K562 (cell line): Measurements from ENCODE around the gene SPAG16.

Experiments used
- BHLHE40 ChIP-seq: IDR thresholded peaks from 2 replicates; pipeline ENCODE4 v1.6.1; 2011; ENCODE audit warnings: low read length, improper control_type of control experiment
- FOSL1 ChIP-seq: fragments of 200-800 bp; sonication (Bioruptor generic); conservative IDR thresholded peaks from 2 replicates; pipeline ENCODE4 v1.6.1; 2016; ENCODE audit warnings: missing genetic modification characterization, missing compliant biosample characterization
- FOXA1 ChIP-seq: fragments of 450-650 bp; IDR thresholded peaks from 2 replicates; pipeline ENCODE4 v1.6.1; 2016; ENCODE audit warnings: mild to moderate bottlenecking, borderline replicate concordance
- FOXK1 ChIP-seq: sonication (generic); formaldehyde crosslinking; IDR thresholded peaks from 2 replicates; pipeline ENCODE4 v1.8.0; 2022; ENCODE audit warnings: missing genetic modification reagents, mild to moderate bottlenecking, borderline replicate concordance
- KAT8 ChIP-seq: fragments of 450-650 bp; IDR thresholded peaks from 2 replicates; pipeline ENCODE4 v1.6.1; 2016; ENCODE audit warnings: low read depth, mild to moderate bottlenecking
- MXI1 ChIP-seq: IDR thresholded peaks from 2 replicates; pipeline ENCODE4 v1.6.1; 2011; ENCODE audit warnings: low read depth, mild to moderate bottlenecking, improper control_type of control experiment, low read length
- POLR2AphosphoS5 ChIP-seq: IDR thresholded peaks from 2 replicates; pipeline ENCODE4 v1.6.1; 2011; ENCODE audit warnings: mild to moderate bottlenecking, low read depth, low read length, moderate library complexity; ENCODE audit not compliant: control insufficient read depth, insufficient read depth
- SRSF9 ChIP-seq: fragments of 200-400 bp; formaldehyde crosslinking; IDR thresholded peaks from 2 replicates; pipeline ENCODE4 v1.6.1; 2017; ENCODE audit warnings: low read depth, low read length, borderline replicate concordance
- TAF1 ChIP-seq: IDR thresholded peaks from 2 replicates; pipeline ENCODE4 v1.6.1; 2011; ENCODE audit warnings: mild to moderate bottlenecking, low read length, moderate library complexity; ENCODE audit not compliant: insufficient read depth, control insufficient read depth, severe bottlenecking; ENCODE audit errors: extremely low read depth
- YY1 ChIP-seq, 3 experiments: IDR thresholded peaks; 2 replicates each; pipeline ENCODE4 v1.6.1; 2011; ENCODE audit warnings: low read length in 2 of 3, mild to moderate bottlenecking in 2 of 3, moderate library complexity in 2 of 3, borderline replicate concordance in 1 of 3, control low read depth in 1 of 3, low read depth in 1 of 3; ENCODE audit not compliant: insufficient read depth in 3 of 3, insufficient replicate concordance in 2 of 3, control insufficient read depth in 1 of 3, insufficient read length in 1 of 3; ENCODE audit errors: extremely low read depth in 1 of 3
- ZNF445 ChIP-seq: fragments of 250-450 bp; sonication (Bioruptor Pico); IDR thresholded peaks from 2 replicates; pipeline ENCODE4 v1.4.0; 2020; ENCODE audit warnings: low read depth, mild to moderate bottlenecking, moderate library complexity
- TF ChIP-seq, protein P1 (sequence below), 3 experiments: IDR thresholded peaks in 2 of 3; conservative IDR thresholded peaks in 1 of 3; 2 replicates each; pipeline ENCODE4 v1.5.1; 2011 to 2012; ENCODE audit warnings: low read length in 3 of 3, mild to moderate bottlenecking in 3 of 3, control low read depth in 2 of 3, improper control_type of control experiment in 1 of 3, inconsistent platforms in 1 of 3, low read depth in 1 of 3, mixed read lengths in 1 of 3, moderate library complexity in 1 of 3; ENCODE audit not compliant: insufficient read depth in 2 of 3
- TF ChIP-seq, protein P2 (sequence below): IDR thresholded peaks from 2 replicates; pipeline ENCODE4 v1.6.1; 2016; ENCODE audit warnings: missing genetic modification characterization, missing compliant biosample characterization
- TF ChIP-seq, protein P3 (sequence below): fragments of 250-450 bp; sonication (Bioruptor Pico); IDR thresholded peaks from 2 replicates; pipeline ENCODE4 v1.5.0; 2021; ENCODE audit warnings: mild to moderate bottlenecking, borderline replicate concordance

DNA sequence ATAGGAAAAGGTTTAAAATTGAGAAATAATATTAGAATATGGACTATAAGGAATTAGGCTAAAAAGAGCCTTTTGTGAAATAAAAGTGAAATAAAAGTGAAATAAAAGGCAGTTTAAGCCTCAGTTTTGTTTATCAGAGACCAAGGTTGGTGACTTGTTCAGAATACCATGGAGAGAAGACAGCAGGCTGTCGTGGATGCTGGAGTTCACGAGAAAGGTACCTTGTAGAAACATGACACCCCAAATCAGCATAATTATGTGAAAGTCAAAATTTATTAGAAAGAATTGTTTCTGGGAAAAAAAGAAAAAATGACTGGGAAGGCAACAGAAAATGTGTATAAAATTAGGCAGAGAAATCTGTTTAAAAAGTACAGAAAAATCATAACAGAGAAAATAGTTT, 46.5 kb upstream of the SPAG16 start:
- TF ChIP-seq FOXA1 = no peak
- no peak for TF ChIP-seq SRSF9
- TF ChIP-seq, protein P1, sequence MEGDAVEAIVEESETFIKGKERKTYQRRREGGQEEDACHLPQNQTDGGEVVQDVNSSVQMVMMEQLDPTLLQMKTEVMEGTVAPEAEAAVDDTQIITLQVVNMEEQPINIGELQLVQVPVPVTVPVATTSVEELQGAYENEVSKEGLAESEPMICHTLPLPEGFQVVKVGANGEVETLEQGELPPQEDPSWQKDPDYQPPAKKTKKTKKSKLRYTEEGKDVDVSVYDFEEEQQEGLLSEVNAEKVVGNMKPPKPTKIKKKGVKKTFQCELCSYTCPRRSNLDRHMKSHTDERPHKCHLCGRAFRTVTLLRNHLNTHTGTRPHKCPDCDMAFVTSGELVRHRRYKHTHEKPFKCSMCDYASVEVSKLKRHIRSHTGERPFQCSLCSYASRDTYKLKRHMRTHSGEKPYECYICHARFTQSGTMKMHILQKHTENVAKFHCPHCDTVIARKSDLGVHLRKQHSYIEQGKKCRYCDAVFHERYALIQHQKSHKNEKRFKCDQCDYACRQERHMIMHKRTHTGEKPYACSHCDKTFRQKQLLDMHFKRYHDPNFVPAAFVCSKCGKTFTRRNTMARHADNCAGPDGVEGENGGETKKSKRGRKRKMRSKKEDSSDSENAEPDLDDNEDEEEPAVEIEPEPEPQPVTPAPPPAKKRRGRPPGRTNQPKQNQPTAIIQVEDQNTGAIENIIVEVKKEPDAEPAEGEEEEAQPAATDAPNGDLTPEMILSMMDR (IDR thresholded peaks at IDR 0.05 in 2 of 3, conservative IDR thresholded peaks at IDR 0.05 in 1 of 3; ENCODE audit: insufficient read depth in 2 of 3, low read depth in 1 of 3, low read length in 3 of 3) = no peak
- TF ChIP-seq TAF1 = no peak
- no peak for TF ChIP-seq ZNF445 (CRISPR knock-in tag)
- no peak for TF ChIP-seq FOSL1 (tag)
- no peak for TF ChIP-seq POLR2AphosphoS5
- no peak for TF ChIP-seq FOXK1 (CRISPR knock-in tag)
- TF ChIP-seq KAT8 = no peak
- no peak for TF ChIP-seq YY1 (IDR thresholded peaks at IDR 0.05; ENCODE audit: borderline replicate concordance in 1 of 3, control insufficient read depth in 1 of 3, extremely low read depth in 1 of 3, insufficient read depth in 3 of 3, insufficient read length in 1 of 3, insufficient replicate concordance in 2 of 3, low read depth in 1 of 3, low read length in 2 of 3)
- TF ChIP-seq, protein P2, sequence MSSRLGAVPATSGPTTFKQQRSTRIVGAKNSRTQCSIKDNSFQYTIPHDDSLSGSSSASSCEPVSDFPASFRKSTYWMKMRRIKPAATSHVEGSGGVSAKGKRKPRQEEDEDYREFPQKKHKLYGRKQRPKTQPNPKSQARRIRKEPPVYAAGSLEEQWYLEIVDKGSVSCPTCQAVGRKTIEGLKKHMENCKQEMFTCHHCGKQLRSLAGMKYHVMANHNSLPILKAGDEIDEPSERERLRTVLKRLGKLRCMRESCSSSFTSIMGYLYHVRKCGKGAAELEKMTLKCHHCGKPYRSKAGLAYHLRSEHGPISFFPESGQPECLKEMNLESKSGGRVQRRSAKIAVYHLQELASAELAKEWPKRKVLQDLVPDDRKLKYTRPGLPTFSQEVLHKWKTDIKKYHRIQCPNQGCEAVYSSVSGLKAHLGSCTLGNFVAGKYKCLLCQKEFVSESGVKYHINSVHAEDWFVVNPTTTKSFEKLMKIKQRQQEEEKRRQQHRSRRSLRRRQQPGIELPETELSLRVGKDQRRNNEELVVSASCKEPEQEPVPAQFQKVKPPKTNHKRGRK (tag) = no peak
- no peak for TF ChIP-seq BHLHE40
- TF ChIP-seq, protein P3, sequence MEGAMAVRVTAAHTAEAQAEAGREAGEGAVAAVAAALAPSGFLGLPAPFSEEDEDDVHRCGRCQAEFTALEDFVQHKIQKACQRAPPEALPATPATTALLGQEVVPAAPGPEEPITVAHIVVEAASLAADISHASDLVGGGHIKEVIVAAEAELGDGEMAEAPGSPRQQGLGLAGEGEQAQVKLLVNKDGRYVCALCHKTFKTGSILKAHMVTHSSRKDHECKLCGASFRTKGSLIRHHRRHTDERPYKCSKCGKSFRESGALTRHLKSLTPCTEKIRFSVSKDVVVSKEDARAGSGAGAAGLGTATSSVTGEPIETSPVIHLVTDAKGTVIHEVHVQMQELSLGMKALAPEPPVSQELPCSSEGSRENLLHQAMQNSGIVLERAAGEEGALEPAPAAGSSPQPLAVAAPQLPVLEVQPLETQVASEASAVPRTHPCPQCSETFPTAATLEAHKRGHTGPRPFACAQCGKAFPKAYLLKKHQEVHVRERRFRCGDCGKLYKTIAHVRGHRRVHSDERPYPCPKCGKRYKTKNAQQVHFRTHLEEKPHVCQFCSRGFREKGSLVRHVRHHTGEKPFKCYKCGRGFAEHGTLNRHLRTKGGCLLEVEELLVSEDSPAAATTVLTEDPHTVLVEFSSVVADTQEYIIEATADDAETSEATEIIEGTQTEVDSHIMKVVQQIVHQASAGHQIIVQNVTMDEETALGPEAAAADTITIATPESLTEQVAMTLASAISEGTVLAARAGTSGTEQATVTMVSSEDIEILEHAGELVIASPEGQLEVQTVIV = no peak
- no peak for TF ChIP-seq MXI1
